H1 (cell line): ENCODE results near the gene CACNG1. TPM values are rescaled to one million over a fixed set of nuclear protein-coding genes. Genes with fewer than 3 reads are reported as not detected.

ENCODE experiments used
- CTCF ChIA-PET: fragments of 300-600 bp; sonication (Branson Sonifier 250); formaldehyde crosslinking; loops from one replicate; lab custom pipeline; 2021; ENCODE audit not compliant: partially characterized antibody; lab: Charles Lee
- POLR2A ChIA-PET: fragments of 300-600 bp; sonication (Branson Sonifier 250); formaldehyde crosslinking; loops from one replicate; lab custom pipeline; 2021; ENCODE audit warnings: inconsistent platforms; ENCODE audit not compliant: partially characterized antibody; lab: Charles Lee
- DNase-seq, 2 experiments: peaks; one replicate each; pipeline versions ENCODE4 v3.0.0 to v3.0.0-alpha.2; 2010 to 2022; ENCODE audit warnings: low spot score in 2 of 2, low read depth in 1 of 2, mixed read lengths in 1 of 2
- FAIRE-seq: peaks from 2 replicates; lab custom pipeline; 2011; peaks lifted over from hg19 to GRCh38; lab: Jason Lieb, UNC
- H2AFZ ChIP-seq: 2 replicates; pipeline ENCODE4 v1.8.1; 2012; ENCODE audit warnings: low read length, inconsistent platforms
- H2AK5ac ChIP-seq: 2 replicates; pipeline ENCODE4 v1.6.1; 2013; ENCODE audit warnings: low read depth, low read length
- H2BK120ac ChIP-seq: replicated peaks from 2 replicates; pipeline ENCODE3; 2013; ENCODE audit warnings: low read depth, low read length, inconsistent platforms
- H2BK12ac ChIP-seq: 2 replicates; pipeline ENCODE4 v1.6.1; 2013; ENCODE audit warnings: low read depth, low read length
- H2BK15ac ChIP-seq: 2 replicates; pipeline ENCODE4 v1.6.1; 2013; ENCODE audit warnings: low read length
- H2BK20ac ChIP-seq: 2 replicates; pipeline ENCODE4 v1.6.1; 2013; ENCODE audit warnings: low read length
- H2BK5ac ChIP-seq: 2 replicates; pipeline ENCODE4 v1.6.1; 2013; ENCODE audit warnings: low read depth, low read length
- H3K14ac ChIP-seq: 2 replicates; pipeline ENCODE4 v1.6.1; 2013; ENCODE audit warnings: inconsistent platforms; ENCODE audit not compliant: insufficient read length
- H3K18ac ChIP-seq: 2 replicates; pipeline ENCODE4 v1.6.1; 2013; ENCODE audit warnings: low read length; ENCODE audit errors: extremely low read depth
- H3K23ac ChIP-seq: 2 replicates; pipeline ENCODE4 v1.6.1; 2013; ENCODE audit warnings: inconsistent platforms; ENCODE audit not compliant: insufficient read length
- H3K23me2 ChIP-seq: 2 replicates; pipeline ENCODE4 v1.6.1; 2013; ENCODE audit warnings: low read depth, low read length
- H3K27ac ChIP-seq: 2 replicates; pipeline ENCODE4 v1.6.1; 2011; ENCODE audit warnings: low read depth, low read length, inconsistent platforms
- H3K27me3 ChIP-seq, 4 experiments: replicated peaks in 1 of 4; 1 replicate in 1 of 4; 2 replicates in 3 of 4; pipeline versions ENCODE4 v1.6.1 to v1.8.1; 2011 to 2013; ENCODE audit warnings: low read length in 3 of 4, mild to moderate bottlenecking in 3 of 4, inconsistent platforms in 2 of 4, mixed read lengths in 2 of 4, moderate library complexity in 1 of 4; ENCODE audit not compliant: control insufficient read depth in 3 of 4, insufficient read depth in 3 of 4; ENCODE audit errors: extremely low read depth in 1 of 4
- H3K36me3 ChIP-seq, 4 experiments: 2 replicates each; pipeline versions ENCODE4 v1.6.1 to v1.8.1; 2011 to 2013; ENCODE audit warnings: mild to moderate bottlenecking in 4 of 4, low read length in 3 of 4, moderate library complexity in 2 of 4, control low read depth in 1 of 4, inconsistent platforms in 1 of 4; ENCODE audit not compliant: insufficient read depth in 4 of 4, control insufficient read depth in 2 of 4
- H3K4ac ChIP-seq: replicated peaks from 2 replicates; pipeline ENCODE3; 2013; ENCODE audit warnings: low read length, low read depth, mixed read lengths, inconsistent platforms; ENCODE audit not compliant: insufficient read length
- H3K4me1 ChIP-seq, 4 experiments: replicated peaks in 1 of 4; 1 replicate in 1 of 4; 2 replicates in 3 of 4; pipeline versions ENCODE4 v1.6.1 to v1.8.1; 2011 to 2013; ENCODE audit warnings: low read length in 3 of 4, inconsistent platforms in 2 of 4, mixed read lengths in 1 of 4; ENCODE audit not compliant: insufficient read depth in 4 of 4, control insufficient read depth in 3 of 4
- H3K4me2 ChIP-seq, 2 experiments: 2 replicates each; pipeline versions ENCODE4 v1.6.1 to v1.8.1; 2011 to 2013; ENCODE audit warnings: low read depth in 2 of 2, low read length in 2 of 2, control low read depth in 1 of 2, inconsistent platforms in 1 of 2, mild to moderate bottlenecking in 1 of 2; ENCODE audit not compliant: insufficient read depth in 1 of 2
- H3K4me3 ChIP-seq, 4 experiments: fragments of 200-600, 300-600 bp in 1 of 4; sonication (generic), shearing (Covaris generic), sonication (Bioruptor Twin) in 1 of 4; 2 replicates each; pipeline versions ENCODE4 v1.5.1 to v1.8.1; 2011 to 2016; ENCODE audit warnings: low read length in 4 of 4, low read depth in 3 of 4, control low read depth in 2 of 4, inconsistent platforms in 2 of 4, mild to moderate bottlenecking in 2 of 4, mixed read lengths in 1 of 4, moderate library complexity in 1 of 4; ENCODE audit not compliant: insufficient read depth in 2 of 4; ENCODE audit errors: extremely low read depth in 1 of 4
- H3K56ac ChIP-seq: replicated peaks from 2 replicates; pipeline ENCODE3; 2013; ENCODE audit warnings: low read depth, mild to moderate bottlenecking, mixed read lengths, low read length, inconsistent platforms; ENCODE audit not compliant: insufficient read length
- H3K79me1 ChIP-seq: 2 replicates; pipeline ENCODE4 v1.6.1; 2013; ENCODE audit warnings: low read depth, low read length, control low read depth
- H3K79me2 ChIP-seq, 2 experiments: 2 replicates each; pipeline versions ENCODE4 v1.6.1 to v1.8.1; 2012 to 2013; ENCODE audit warnings: low read length in 2 of 2, mild to moderate bottlenecking in 2 of 2, inconsistent platforms in 1 of 2; ENCODE audit not compliant: insufficient read depth in 2 of 2, control insufficient read depth in 1 of 2
- H3K9ac ChIP-seq, 4 experiments: replicated peaks in 1 of 4; 1 replicate in 1 of 4; 2 replicates in 3 of 4; pipeline versions ENCODE4 v1.6.1 to v1.8.1; 2011 to 2013; ENCODE audit warnings: low read depth in 3 of 4, low read length in 3 of 4, control low read depth in 2 of 4, mild to moderate bottlenecking in 2 of 4, moderate library complexity in 2 of 4, inconsistent platforms in 1 of 4; ENCODE audit errors: extremely low read depth in 1 of 4
- H3K9me3 ChIP-seq, 2 experiments: 2 replicates each; pipeline versions ENCODE4 v1.6.1 to v1.8.1; 2012 to 2013; ENCODE audit warnings: mild to moderate bottlenecking in 2 of 2, moderate library complexity in 2 of 2, control low read depth in 1 of 2, inconsistent platforms in 1 of 2, low read depth in 1 of 2, low read length in 1 of 2, mixed read lengths in 1 of 2; ENCODE audit not compliant: insufficient read depth in 2 of 2
- H4K20me1 ChIP-seq, 2 experiments: replicated peaks in 1 of 2; 2 replicates each; pipeline versions ENCODE3 to v1.8.1; 2011 to 2013; ENCODE audit warnings: inconsistent platforms in 2 of 2, low read length in 2 of 2, mild to moderate bottlenecking in 1 of 2; ENCODE audit not compliant: insufficient read depth in 2 of 2, control insufficient read depth in 1 of 2
- H4K5ac ChIP-seq: 2 replicates; pipeline ENCODE4 v1.6.1; 2013; ENCODE audit warnings: low read length, low read depth, mixed read lengths, inconsistent platforms; ENCODE audit not compliant: insufficient read length
- H4K8ac ChIP-seq: 2 replicates; pipeline ENCODE4 v1.8.0; 2013; ENCODE audit warnings: mild to moderate bottlenecking, moderate library complexity, low read length, inconsistent platforms; ENCODE audit not compliant: insufficient read depth; ENCODE audit errors: extremely low read depth
- H4K91ac ChIP-seq: replicated peaks from 2 replicates; pipeline ENCODE3; 2013; ENCODE audit warnings: low read length, mixed read lengths, inconsistent platforms; ENCODE audit not compliant: insufficient read length
- ASH2L ChIP-seq: fragments of 200-600, 300-600 bp; sonication (generic); IDR thresholded peaks from one replicate; pipeline ENCODE4 v1.7.1; 2017; ENCODE audit warnings: low read length
- BACH1 ChIP-seq: IDR thresholded peaks from 2 replicates; pipeline ENCODE4 v1.6.1; 2012; ENCODE audit warnings: low read length, improper control_type of control experiment
- CHD2 ChIP-seq: IDR thresholded peaks from 2 replicates; pipeline ENCODE4 v1.6.1; 2012; ENCODE audit warnings: low read length, improper control_type of control experiment
- CTCF ChIP-seq, 3 experiments: IDR thresholded peaks; 1 replicate in 2 of 3; 2 replicates in 1 of 3; pipeline versions ENCODE4 v1.5.1 to v1.6.1; 2011; ENCODE audit warnings: low read length in 3 of 3, mild to moderate bottlenecking in 3 of 3, inconsistent platforms in 2 of 3, low read depth in 1 of 3, moderate library complexity in 1 of 3; ENCODE audit not compliant: insufficient read depth in 1 of 3; ENCODE audit errors: control extremely low read depth in 1 of 3
- KDM1A ChIP-seq: fragments of 200-600, 300-600 bp; sonication (generic); IDR thresholded peaks from 2 replicates; pipeline ENCODE4 v1.7.1; 2016; ENCODE audit warnings: mild to moderate bottlenecking, low read length, borderline replicate concordance
- KDM4A ChIP-seq: IDR thresholded peaks from one replicate; pipeline ENCODE4 v1.7.1; 2012; ENCODE audit warnings: low read depth, mild to moderate bottlenecking, moderate library complexity, low read length, inconsistent platforms; ENCODE audit not compliant: severe bottlenecking
- NRF1 ChIP-seq: IDR thresholded peaks from 2 replicates; pipeline ENCODE4 v1.6.1; 2011; ENCODE audit warnings: mild to moderate bottlenecking, low read depth, low read length, improper control_type of control experiment
- SIN3A ChIP-seq, 2 experiments: IDR thresholded peaks in 1 of 2; conservative IDR thresholded peaks in 1 of 2; 2 replicates each; pipeline ENCODE4 v1.6.1; 2011 to 2012; ENCODE audit warnings: low read length in 2 of 2, improper control_type of control experiment in 1 of 2, low read depth in 1 of 2, mild to moderate bottlenecking in 1 of 2
- SRF ChIP-seq: IDR thresholded peaks from 2 replicates; pipeline ENCODE4 v1.6.1; 2011; ENCODE audit warnings: mild to moderate bottlenecking, low read depth, low read length, moderate library complexity
- TAF7 ChIP-seq: optimal IDR thresholded peaks from 2 replicates; pipeline ENCODE3; 2011; ENCODE audit warnings: low read depth, mild to moderate bottlenecking, inconsistent platforms, low read length, moderate library complexity, borderline replicate concordance
- ZNF274 ChIP-seq: IDR thresholded peaks from 2 replicates; pipeline ENCODE4 v1.7.0; 2012; ENCODE audit warnings: low read length, borderline replicate concordance; ENCODE audit errors: extremely low read depth
- WGBS, 2 experiments: shearing (Covaris generic) in 1 of 2; methylation state at CpG; one replicate each; pipeline versions ENCODE4 v1.1.6 to v1.1.7; 2013 to 2015; ENCODE audit warnings: low lambda C conversion rate in 2 of 2, mixed read lengths in 2 of 2, inconsistent platforms in 1 of 2, low coverage in 1 of 2, missing lambda C conversion rate in 1 of 2; ENCODE audit not compliant: insufficient replicate concordance in 2 of 2, insufficient coverage in 1 of 2, insufficient read length in 1 of 2; ENCODE audit errors: extremely low coverage in 1 of 2, missing lambda C conversion rate in 1 of 2; 5-methylcytosine and 5-hydroxymethylcytosine counted together
- polyA plus RNA-seq, 7 experiments: library from polyadenylated mRNA; depleted of rRNA in 3 of 7; stranded (reverse) in 5 of 7; unstranded in 2 of 7; fragments of >200 nt in 5 of 7; fragments of 200-250 nt in 2 of 7; gene quantifications; 1 replicate in 5 of 7; 2 replicates in 1 of 7; 4 replicates in 1 of 7; pipeline versions ENCODE4 v1.2.1 to v1.2.3, GENCODE V29; 2011 to 2013; ENCODE audit warnings: missing spikeins in 2 of 7, mixed read lengths in 2 of 7
- total RNA-seq: library from RNA; stranded (reverse); fragmentation: NEBNext Ultra II Directional; extraction: Animal tissue kit (Norgen Biotek cat#: 25700); gene quantifications from 2 replicates; pipeline ENCODE4 v1.2.1, GENCODE V29; 2021

CACNG1 gene
- total and polyA plus RNA-seq, 2 of the 8 experiments (the other 6 are each of a cell fraction or from before 2014, with no cell fraction given), result not detected

- H3K4me2 ChIP-seq, result no peak overlapping the region
- no peak overlapping the region for H3K14ac ChIP-seq
- DNase-seq, result no peak
- no peak overlapping the region for H3K4ac ChIP-seq
- no peak overlapping the region for H3K18ac ChIP-seq
- H3K23ac ChIP-seq, result no peak overlapping the region
- H4K5ac ChIP-seq, result no peak overlapping the region
- H2BK120ac ChIP-seq, result no peak overlapping the region
- no peaks in the 10 kb centered on the region for H3K79me1 ChIP-seq
- peaks cover 0 to 4% of the 10 kb centered on the region in 2 experiments for H4K20me1 ChIP-seq
- H3K36me3 ChIP-seq, result no peaks in the 10 kb centered on the region
- no peak overlapping the region for H2BK15ac ChIP-seq
- H3K9me3 ChIP-seq, result no peaks in the 10 kb centered on the region
- no peaks in the 10 kb centered on the region; a peak in 1 of 7 replicates for H3K4me1 ChIP-seq
- no peaks in the 10 kb centered on the region for H3K79me2 ChIP-seq
- H3K27ac ChIP-seq, result no peak overlapping the region
- no peak overlapping the region for H4K8ac ChIP-seq
- no peak overlapping the region for H2BK12ac ChIP-seq
- H2AFZ ChIP-seq, result no peak overlapping the region
- CTCF ChIA-PET, result interaction anchor here (0.7 to 2.5 kb wide), 8 partner anchors 11 to 291 kb away, joined by 3 to 10 read pairs (median 3); no protein-coding TSS in a partner anchor
- 88% methylated on average over 11 of the region's 11 CpGs; no CpG with 5 or more reads in 1 of the 2 experiments for WGBS, 2 experiments
- H2AK5ac ChIP-seq, result no peak overlapping the region
- no peak overlapping the region for H3K56ac ChIP-seq
- no peaks in the 10 kb centered on the region for H3K27me3 ChIP-seq
- no peak for FAIRE-seq
- POLR2A ChIA-PET, result interaction anchor here (1.3 kb wide), 1 partner anchor 11 kb away, joined by 3 read pairs; no protein-coding TSS in a partner anchor
- no peak overlapping the region for H2BK5ac ChIP-seq
- no peak overlapping the region for H3K4me3 ChIP-seq
- no peaks in the 10 kb centered on the region for H3K23me2 ChIP-seq
- no peak overlapping the region for H3K9ac ChIP-seq
- no peak overlapping the region for H2BK20ac ChIP-seq
- H4K91ac ChIP-seq, result no peak overlapping the region
- no peak for TF ChIP-seq BACH1
- TF ChIP-seq ZNF274, result no peak
- TF ChIP-seq KDM1A, result no peak
- TF ChIP-seq KDM4A, result no peak
- no peak for TF ChIP-seq NRF1
- no peak for TF ChIP-seq TAF7
- TF ChIP-seq CHD2, result no peak
- no peak for TF ChIP-seq SIN3A (conservative IDR thresholded peaks at IDR 0.05 in 1 of 2, IDR thresholded peaks at IDR 0.05 in 1 of 2; ENCODE audit: low read depth in 1 of 2, low read length in 2 of 2)
- TF ChIP-seq SRF, result no peak
- TF ChIP-seq CTCF (IDR thresholded peaks at IDR 0.05; ENCODE audit: control extremely low read depth in 1 of 3, insufficient read depth in 1 of 3, low read depth in 1 of 3, low read length in 3 of 3), result no peak
- TF ChIP-seq ASH2L, result no peak
Observed at GRCh38 chr17:67020293-67020766, 24.0 kb upstream of the CACNG1 start.
